Natural killer cell (primary cell): ENCODE results near the gene BCL2L14. TPM values are rescaled to one million over a fixed set of nuclear protein-coding genes. Genes with fewer than 3 reads are reported as not detected.
A peak's percentile ranks its signal among the peaks of the same experiment; 100 is the strongest.

Experiments used
- ATAC-seq, 3 donors: fragments of 150-1000 bp in 2 of 3; fragments of 200-7000 bp in 1 of 3; cut with Tn5 transposase; 1 replicate in 1 of 3; 2 replicates in 2 of 3; pipeline ENCODE4 v1.10.0; 2021; ENCODE audit warnings: mild to moderate bottlenecking in 2 of 3, moderate library complexity in 2 of 3
- DNase-seq, 2 donors: peaks; one replicate each; pipeline versions ENCODE4 v3.0.0 to v3.0.0-alpha.2; 2013 to 2021; ENCODE audit warnings: mixed read lengths in 1 of 2
- H3K27ac ChIP-seq: one replicate; pipeline ENCODE4 v1.5.1; 2013; ENCODE audit warnings: mild to moderate bottlenecking, low read length
- H3K27me3 ChIP-seq: one replicate; pipeline ENCODE4 v1.6.1; 2013; ENCODE audit warnings: low read length; ENCODE audit not compliant: control insufficient read depth, insufficient read depth
- H3K36me3 ChIP-seq: one replicate; pipeline ENCODE4 v1.6.1; 2013; ENCODE audit warnings: low read length; ENCODE audit not compliant: control insufficient read depth, insufficient read depth
- H3K4me1 ChIP-seq: one replicate; pipeline ENCODE4 v1.6.1; 2013; ENCODE audit warnings: low read length; ENCODE audit not compliant: control insufficient read depth, insufficient read depth
- H3K4me3 ChIP-seq: one replicate; pipeline ENCODE4 v1.5.1; 2013; ENCODE audit warnings: low read length
- H3K9me3 ChIP-seq: one replicate; pipeline ENCODE4 v1.6.1; 2013; ENCODE audit warnings: low read length; ENCODE audit not compliant: control insufficient read depth, insufficient read depth
- H3K27ac Mint-ChIP-seq, 2 donors: one replicate each; pipeline ENCODE4 v1.8.0; 2022; ENCODE audit warnings: mild to moderate bottlenecking in 2 of 2, mixed read lengths in 2 of 2, moderate library complexity in 1 of 2
- H3K27me3 Mint-ChIP-seq, 2 donors: one replicate each; pipeline ENCODE4 v1.8.0; 2022; ENCODE audit warnings: low read depth in 2 of 2, mixed read lengths in 2 of 2
- H3K36me3 Mint-ChIP-seq: one replicate; pipeline ENCODE4 v1.8.0; 2022; ENCODE audit warnings: mixed read lengths
- H3K4me1 Mint-ChIP-seq, 2 donors: one replicate each; pipeline ENCODE4 v1.8.0; 2022; ENCODE audit warnings: mixed read lengths in 2 of 2
- H3K4me3 Mint-ChIP-seq: one replicate; pipeline ENCODE4 v1.8.0; 2022; ENCODE audit warnings: mild to moderate bottlenecking, moderate library complexity, mixed read lengths
- H3K9me3 Mint-ChIP-seq, 2 donors: one replicate each; pipeline ENCODE4 v1.8.0; 2022; ENCODE audit warnings: mixed read lengths in 2 of 2
- CTCF ChIP-seq: fragments of 200-600 bp; IDR thresholded peaks from one replicate; pipeline ENCODE4 v1.8.0; 2022; ENCODE audit warnings: antibody characterized with exemption
- WGBS: methylation state at CpG from one replicate; pipeline ENCODE4 v1.1.7; 2013; ENCODE audit warnings: missing lambda C conversion rate; ENCODE audit not compliant: insufficient coverage; 5-methylcytosine and 5-hydroxymethylcytosine counted together
- intact Hi-C: fragments of 100-400 bp; cut with micrococcal nuclease; formaldehyde crosslinking; loops from one replicate; pipeline ENCODE4 v1.14.2; 2022
- total RNA-seq, 4 donors: library from RNA; stranded (reverse); fragments of 120-200 nt in 1 of 4; gene quantifications; one replicate each; pipeline versions ENCODE4 v1.2.3 to v1.2.4, GENCODE V29; 2013 to 2022

The BCL2L14 gene
- total RNA-seq, 3 donors from 2014 or later (not counting 1 experiment from before 2014, with no cell fraction given): 0.49 TPM; not detected in 2

DNA sequence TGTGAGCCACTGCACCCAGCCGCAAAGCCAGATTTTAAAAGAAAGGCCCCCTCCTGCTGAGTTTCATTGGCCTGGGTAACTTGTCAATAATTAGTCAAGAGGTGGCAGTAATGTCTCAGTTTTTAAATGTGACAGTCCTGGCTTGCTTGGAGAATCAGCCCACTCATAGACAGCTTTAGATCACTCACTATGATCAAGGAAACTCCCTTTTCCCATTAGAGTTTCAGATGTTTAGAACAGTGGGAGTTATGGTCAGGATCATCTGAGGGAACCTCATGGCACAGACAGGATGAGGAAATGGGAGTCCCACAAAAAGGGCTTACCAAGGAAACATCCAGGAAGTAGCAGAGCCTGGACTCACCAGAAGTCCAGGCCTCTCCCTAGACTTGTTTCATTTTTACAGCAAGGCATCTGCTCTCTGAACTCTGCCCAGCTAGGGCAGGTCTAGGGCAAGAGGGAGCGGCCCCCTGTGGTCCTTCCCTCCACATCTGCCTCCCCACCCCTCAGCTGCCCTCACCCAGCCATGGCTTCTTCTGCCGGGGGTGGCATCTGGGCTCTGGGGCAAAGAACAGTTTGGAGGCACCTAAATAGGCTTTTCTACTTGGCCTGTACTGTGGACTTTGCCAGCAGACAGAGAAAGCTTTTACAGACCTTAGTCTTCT lies 11.2 kb downstream of the BCL2L14 start:
- no peak overlapping the region for H3K4me3 ChIP-seq
- WGBS: 88% methylated on average over 3 of the region's 3 CpGs
- peaks cover 6 to 15% of the 10 kb centered on the region in 2 donors for H3K27me3 Mint-ChIP-seq

GRCh38 chr12:12083688-12084087 lies 12.9 kb downstream of the BCL2L14 start:
- Mint-ChIP-seq H3K27me3 (peaks cover 14 to 16% of the 10 kb centered on the region in 2 donors), H3K27ac (no peak overlapping the region), H3K9me3 (no peaks in the 10 kb centered on the region), H3K4me3 (no peak overlapping the region), H3K4me1 (no peaks in the 10 kb centered on the region), H3K36me3 (no peaks in the 10 kb centered on the region)
- WGBS: 71% methylated on average over 8 of the region's 8 CpGs
- no peaks in the 10 kb centered on the region for H3K4me1 ChIP-seq
- H3K27me3 ChIP-seq: no peaks in the 10 kb centered on the region
- no peak for DNase-seq
- no peaks in the 10 kb centered on the region for H3K36me3 ChIP-seq
- TF ChIP-seq CTCF: no peak
- no peak overlapping the region for H3K27ac ChIP-seq
- no peak for ATAC-seq
- no peak overlapping the region for H3K4me3 ChIP-seq
- intact Hi-C loops: loop anchor here (10.0 kb wide), 1 partner anchor 251 kb away; no protein-coding TSS in a partner anchor
- no peaks in the 10 kb centered on the region for H3K9me3 ChIP-seq

More for the DNA sequence above, 11.2 kb downstream of the BCL2L14 start:
- ATAC-seq (peak in 1 of 3 donors; percentile 39), DNase-seq (peak in 1 of 2 donors; percentile 40)
- Mint-ChIP-seq H3K27ac (no peak overlapping the region), H3K9me3 (no peaks in the 10 kb centered on the region), H3K4me1 (no peaks in the 10 kb centered on the region), H3K4me3 (no peak overlapping the region), H3K36me3 (no peaks in the 10 kb centered on the region)
- H3K27ac ChIP-seq: no peak overlapping the region
- no peaks in the 10 kb centered on the region for H3K9me3 ChIP-seq
- TF ChIP-seq CTCF: no peak
- H3K4me1 ChIP-seq: no peaks in the 10 kb centered on the region
- H3K27me3 ChIP-seq: no peaks in the 10 kb centered on the region
- intact Hi-C loops: loop anchor here (10.0 kb wide), 1 partner anchor 253 kb away; no protein-coding TSS in a partner anchor
- H3K36me3 ChIP-seq: no peaks in the 10 kb centered on the region

- no peaks in the 10 kb centered on the region for H3K9me3 ChIP-seq
- TF ChIP-seq CTCF: no peak
- WGBS: 84% methylated on average over 5 of the region's 5 CpGs
- DNase-seq: no peak
- H3K4me3 ChIP-seq: no peak overlapping the region
- no peaks in the 10 kb centered on the region for H3K4me1 Mint-ChIP-seq
- H3K27ac Mint-ChIP-seq: no peak overlapping the region
- no peak for ATAC-seq
- no peaks in the 10 kb centered on the region for H3K36me3 ChIP-seq
- H3K4me1 ChIP-seq: no peaks in the 10 kb centered on the region
- H3K36me3 Mint-ChIP-seq: no peaks in the 10 kb centered on the region
- no peak overlapping the region for H3K27ac ChIP-seq
- H3K27me3 ChIP-seq: no peaks in the 10 kb centered on the region
- peaks cover 14 to 29% of the 10 kb centered on the region in 2 donors for H3K27me3 Mint-ChIP-seq
- no peaks in the 10 kb centered on the region for H3K9me3 Mint-ChIP-seq
- intact Hi-C loops: loop anchor here (10.0 kb wide), 1 partner anchor 248 kb away; no protein-coding TSS in a partner anchor
- no peak overlapping the region for H3K4me3 Mint-ChIP-seq
Measured at GRCh38 chr12:12086362-12086761, 15.6 kb downstream of the BCL2L14 start.
